Neutrophil (primary cell): ENCODE data around the gene ESPL1.
A peak's percentile ranks its signal among the peaks of the same experiment; 100 is the strongest.

Experiments
- H3K27ac ChIP-seq: fragments of 200-600 bp; sonication (generic); 2 replicates; pipeline ENCODE4 v1.5.1; 2016; ENCODE audit warnings: mild to moderate bottlenecking, moderate library complexity
- H3K27me3 ChIP-seq: fragments of 200-600 bp; sonication (generic); 2 replicates; pipeline ENCODE4 v1.6.0; 2016; ENCODE audit warnings: mild to moderate bottlenecking
- H3K36me3 ChIP-seq: fragments of 200-600 bp; sonication (generic); 2 replicates; pipeline ENCODE4 v1.5.1; 2017
- H3K4me1 ChIP-seq, 2 experiments: fragments of 200-600 bp in 1 of 2; sonication (generic) in 1 of 2; 1 replicate in 1 of 2; 2 replicates in 1 of 2; pipeline versions ENCODE4 v1.5.1 to v1.6.1; 2013 to 2016; ENCODE audit warnings: low read depth in 1 of 2, low read length in 1 of 2, mild to moderate bottlenecking in 1 of 2, moderate library complexity in 1 of 2; ENCODE audit not compliant: control insufficient read depth in 1 of 2, insufficient read depth in 1 of 2
- H3K4me3 ChIP-seq, 2 experiments: fragments of 200-600 bp in 1 of 2; sonication (generic) in 1 of 2; 1 replicate in 1 of 2; 2 replicates in 1 of 2; pipeline ENCODE4 v1.5.1; 2013 to 2016; ENCODE audit warnings: low read depth in 1 of 2, low read length in 1 of 2, mild to moderate bottlenecking in 1 of 2, moderate library complexity in 1 of 2
- H3K9me3 ChIP-seq: fragments of 200-600 bp; sonication (generic); 2 replicates; pipeline ENCODE4 v1.5.1; 2016
- CTCF ChIP-seq: fragments of 200-600 bp; sonication (generic); IDR thresholded peaks from 2 replicates; pipeline ENCODE4 v1.5.1; 2016; ENCODE audit warnings: antibody characterized with exemption

Gene ESPL1

GRCh38 chr12:53259891-53260290 is 8.2 kb upstream of the ESPL1 start:
- Histone ChIP-seq H3K27ac (no peak overlapping the region), H3K9me3 (no peaks in the 10 kb centered on the region), H3K4me1 (peaks cover 0 to 8% of the 10 kb centered on the region in 2 experiments), H3K27me3 (no peaks in the 10 kb centered on the region), H3K36me3 (peaks cover 5% of the 10 kb centered on the region), H3K4me3 (no peak overlapping the region)
- TF ChIP-seq CTCF = no peak

GRCh38 chr12:53265783-53266182 is 2.3 kb upstream of the ESPL1 start:
- no peak for TF ChIP-seq CTCF
- H3K4me1 ChIP-seq = peaks cover 19 to 30% of the 10 kb centered on the region in 2 experiments
- no peaks in the 10 kb centered on the region for H3K27me3 ChIP-seq
- H3K9me3 ChIP-seq = no peaks in the 10 kb centered on the region
- H3K27ac ChIP-seq = no peak overlapping the region
- no peak overlapping the region for H3K4me3 ChIP-seq
- H3K36me3 ChIP-seq = no peaks in the 10 kb centered on the region

- no peaks in the 10 kb centered on the region for H3K36me3 ChIP-seq
- peaks cover 19 to 30% of the 10 kb centered on the region in 2 experiments for H3K4me1 ChIP-seq
- H3K27ac ChIP-seq = peak overlapping the region; percentile 64
- no peaks in the 10 kb centered on the region for H3K27me3 ChIP-seq
- H3K4me3 ChIP-seq = peak overlapping the region; percentile 83 to 84
- TF ChIP-seq CTCF = no peak
- H3K9me3 ChIP-seq = no peaks in the 10 kb centered on the region
Observed at GRCh38 chr12:53267306-53267998, 647 bp upstream of the ESPL1 start.

- H3K27ac ChIP-seq = no peak overlapping the region
- H3K4me3 ChIP-seq = peak overlapping the region; percentile 83 to 84
- peaks cover 19 to 30% of the 10 kb centered on the region in 2 experiments for H3K4me1 ChIP-seq
- no peaks in the 10 kb centered on the region for H3K27me3 ChIP-seq
- no peaks in the 10 kb centered on the region for H3K9me3 ChIP-seq
- no peaks in the 10 kb centered on the region for H3K36me3 ChIP-seq
- no peak for TF ChIP-seq CTCF
Observed at GRCh38 chr12:53268630-53269562, 797 bp downstream of the ESPL1 start.

GRCh38 chr12:53274445-53274844 is 6.3 kb downstream of the ESPL1 start:
- TF ChIP-seq CTCF = no peak
- Histone ChIP-seq H3K4me3 (no peak overlapping the region), H3K4me1 (peaks cover 3 to 10% of the 10 kb centered on the region in 2 experiments), H3K27me3 (no peaks in the 10 kb centered on the region), H3K9me3 (no peaks in the 10 kb centered on the region), H3K27ac (no peak overlapping the region), H3K36me3 (peaks cover 15% of the 10 kb centered on the region)
